Fibroblast of skin of scalp (primary cell): ENCODE measurements around the gene MAGEB2. TPM values are rescaled to one million over a fixed set of nuclear protein-coding genes. Genes with fewer than 3 reads are reported as not detected.
"Not testable (repeated sequence)": the region's sequence is repeated elsewhere in the genome, so short reads cannot be mapped to it uniquely, and the experiment has no call there.

Source experiments
- DNase-seq: peaks from one replicate; pipeline ENCODE4 v3.0.0-alpha.2; 2013
- polyA plus RNA-seq, 2 experiments: library from polyadenylated mRNA; unstranded; fragments of 120-200 nt; gene quantifications; one replicate each; pipeline ENCODE4 v1.2.1, GENCODE V29; 2013; ENCODE audit not compliant: insufficient read length in 2 of 2

The MAGEB2 gene, protein sequence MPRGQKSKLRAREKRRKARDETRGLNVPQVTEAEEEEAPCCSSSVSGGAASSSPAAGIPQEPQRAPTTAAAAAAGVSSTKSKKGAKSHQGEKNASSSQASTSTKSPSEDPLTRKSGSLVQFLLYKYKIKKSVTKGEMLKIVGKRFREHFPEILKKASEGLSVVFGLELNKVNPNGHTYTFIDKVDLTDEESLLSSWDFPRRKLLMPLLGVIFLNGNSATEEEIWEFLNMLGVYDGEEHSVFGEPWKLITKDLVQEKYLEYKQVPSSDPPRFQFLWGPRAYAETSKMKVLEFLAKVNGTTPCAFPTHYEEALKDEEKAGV
- not detected for polyA plus RNA-seq (2013, experiment 1 of 2; ENCODE audit: insufficient read length)
- not detected for polyA plus RNA-seq (2013, experiment 2 of 2; ENCODE audit: insufficient read length)

DNA sequence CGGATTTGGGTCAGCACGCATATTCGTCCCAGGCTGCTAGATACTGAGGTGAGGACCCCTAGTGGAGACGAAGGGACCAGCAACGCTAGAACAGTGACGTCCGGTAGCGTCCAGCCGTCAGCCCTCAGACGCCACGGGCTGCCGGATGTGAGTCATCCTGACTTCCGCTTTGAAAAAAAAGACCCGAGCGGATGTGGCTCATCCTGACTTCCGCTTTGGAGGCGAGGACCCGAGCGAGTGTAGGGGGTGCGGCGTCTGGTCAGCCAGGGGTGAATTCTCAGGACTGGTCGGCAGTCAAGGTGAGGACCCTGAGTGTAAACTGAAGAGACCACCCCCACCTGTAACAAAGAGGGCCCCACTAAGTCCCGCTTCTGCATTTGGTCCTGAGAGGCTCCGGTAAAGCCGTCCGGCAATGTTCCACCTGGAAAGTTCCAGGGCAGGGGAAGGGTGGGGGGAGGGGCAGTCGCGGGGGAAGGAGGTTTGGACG is at the start of gene MAGEB2:
Gene MAGEB2, plus strand, starts transcription at position 207 of the 487 bp plus-strand sequence. CDS start 3,018 bp downstream, outside the sequence.
- DNase-seq = no peak

DNA sequence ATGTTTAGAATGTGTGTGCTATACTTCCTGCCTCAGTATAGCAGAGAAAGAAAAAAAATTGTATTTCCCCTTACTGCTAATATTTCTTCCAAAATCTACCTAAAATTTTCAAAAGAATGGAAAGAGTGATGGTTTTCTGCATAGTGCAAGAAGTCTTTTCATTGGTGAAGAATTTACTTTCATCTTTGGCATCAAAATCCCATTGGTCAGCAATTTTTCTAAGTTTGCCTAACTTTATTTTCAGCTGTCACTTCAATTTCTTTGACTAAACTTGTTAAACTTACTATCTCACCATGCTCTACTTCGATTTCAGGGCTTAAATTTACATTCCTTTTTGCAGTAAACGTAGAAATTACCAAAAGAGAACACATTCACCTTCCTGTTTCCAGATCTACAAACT is 44.5 kb upstream of the MAGEB2 start:
- DNase-seq = no peak

DNA sequence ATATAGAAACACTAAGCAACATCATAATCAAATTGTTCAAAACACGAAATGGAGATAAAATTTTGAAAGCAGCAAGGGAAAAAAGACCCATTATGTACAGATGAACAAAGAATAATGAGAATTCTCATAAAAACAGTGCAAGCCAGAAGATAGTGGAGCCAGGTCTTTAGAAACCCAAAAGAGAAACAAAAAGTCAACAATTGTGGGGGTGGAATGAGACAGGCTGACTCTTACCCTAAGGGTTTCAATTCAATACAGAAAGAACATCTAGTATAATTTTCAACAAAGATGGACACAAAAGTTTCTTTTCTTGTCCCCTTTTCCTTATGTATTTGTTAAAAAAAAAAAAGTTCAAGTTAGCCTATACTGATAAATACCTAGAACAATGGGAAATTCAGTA is 34.0 kb upstream of the MAGEB2 start:
- DNase-seq = no peak

DNA sequence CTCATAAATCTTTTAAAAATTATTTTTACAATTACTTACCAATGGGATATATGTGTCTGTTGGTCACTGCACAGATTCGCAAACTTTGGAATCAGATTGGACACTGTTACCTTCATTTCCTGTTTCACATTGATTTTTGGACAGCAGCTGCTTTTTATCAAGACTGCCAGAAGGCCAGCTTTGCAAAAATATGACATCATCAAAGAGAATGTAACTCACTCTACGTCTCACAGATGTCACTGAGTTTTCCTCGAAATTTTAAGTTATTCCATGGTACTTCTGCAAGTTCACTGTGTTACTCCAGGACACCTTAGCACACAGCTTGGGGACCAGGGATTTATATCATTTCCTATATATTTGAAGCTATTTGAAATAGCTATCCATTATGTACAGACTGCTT is 31.8 kb upstream of the MAGEB2 start:
- no peak for DNase-seq

DNA sequence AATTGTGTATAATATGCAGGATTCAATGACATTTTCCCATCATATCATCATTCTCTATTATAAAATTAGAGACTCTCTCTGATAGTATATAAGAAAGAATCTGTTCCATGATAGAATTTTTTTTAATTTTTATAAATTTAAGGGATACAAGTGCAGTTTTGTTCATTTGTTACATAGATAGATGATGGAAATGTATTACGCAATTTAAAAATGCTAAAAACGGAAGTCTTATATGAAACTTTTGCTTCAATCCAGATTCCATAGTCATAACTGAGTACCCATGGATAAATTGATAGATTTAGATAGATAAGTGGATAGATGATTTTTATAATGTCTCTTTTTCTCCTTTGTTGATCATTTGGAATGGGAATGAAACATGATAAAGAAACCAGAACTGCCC is 24.9 kb upstream of the MAGEB2 start:
- no peak for DNase-seq

DNA sequence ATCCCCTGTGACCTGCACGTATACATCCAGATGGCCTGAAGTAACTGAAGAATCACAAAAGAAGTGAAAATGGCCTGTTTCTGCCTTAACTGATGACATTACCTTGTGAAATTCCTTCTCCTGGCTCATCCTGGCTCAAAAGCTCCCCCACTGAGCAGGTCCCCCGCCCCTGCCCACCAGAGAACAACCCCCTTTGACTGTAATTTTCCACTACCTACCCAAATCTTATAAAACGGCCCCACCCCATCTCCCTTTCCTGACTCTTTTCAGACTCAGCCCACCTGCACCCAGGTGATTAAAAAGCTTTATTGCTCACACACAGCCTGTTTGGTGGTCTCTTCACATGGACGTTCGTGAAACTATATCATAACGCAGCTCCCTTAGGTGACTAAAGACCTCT is 21.5 kb upstream of the MAGEB2 start:
- DNase-seq = not testable (repeated sequence)

DNA sequence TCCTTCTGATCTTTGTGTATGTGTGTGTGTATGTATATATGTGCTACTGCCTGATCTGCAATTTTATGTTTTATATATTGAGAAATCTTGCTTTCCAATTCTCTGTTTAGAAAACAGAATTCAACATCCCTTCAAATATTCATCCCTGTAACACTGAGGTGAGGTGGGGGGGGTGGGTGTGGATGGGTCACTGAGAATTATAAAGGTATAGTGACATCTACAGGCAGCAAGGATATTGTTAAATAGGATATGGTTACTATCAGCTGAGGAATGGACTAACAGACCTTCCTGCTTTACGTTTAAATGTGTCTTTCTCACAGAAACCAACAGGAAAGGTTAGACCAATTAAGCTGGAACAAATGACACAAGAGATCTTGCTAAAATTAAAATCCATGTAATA is 19.0 kb upstream of the MAGEB2 start:
- DNase-seq = peak; percentile 3

DNA sequence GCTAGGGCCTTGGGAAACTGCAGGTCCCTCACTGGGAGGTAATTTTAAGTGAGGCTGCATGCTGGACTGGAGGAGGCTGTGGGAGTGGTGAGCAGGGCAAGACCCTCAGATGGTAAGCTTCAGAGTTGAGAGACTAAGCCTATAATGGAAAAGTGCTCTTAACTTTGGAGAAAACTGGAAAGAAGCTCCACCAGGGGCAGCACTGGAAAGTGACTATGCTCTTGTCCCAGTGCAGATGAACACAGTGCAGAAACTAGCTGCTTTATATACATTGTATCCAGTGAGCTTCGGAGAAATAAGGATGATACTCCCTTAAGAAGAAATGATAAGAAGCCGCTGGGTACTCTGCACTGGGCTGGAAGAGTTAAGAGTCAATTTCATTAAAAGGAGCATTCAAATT is 3.2 kb upstream of the MAGEB2 start:
- no peak for DNase-seq

DNA sequence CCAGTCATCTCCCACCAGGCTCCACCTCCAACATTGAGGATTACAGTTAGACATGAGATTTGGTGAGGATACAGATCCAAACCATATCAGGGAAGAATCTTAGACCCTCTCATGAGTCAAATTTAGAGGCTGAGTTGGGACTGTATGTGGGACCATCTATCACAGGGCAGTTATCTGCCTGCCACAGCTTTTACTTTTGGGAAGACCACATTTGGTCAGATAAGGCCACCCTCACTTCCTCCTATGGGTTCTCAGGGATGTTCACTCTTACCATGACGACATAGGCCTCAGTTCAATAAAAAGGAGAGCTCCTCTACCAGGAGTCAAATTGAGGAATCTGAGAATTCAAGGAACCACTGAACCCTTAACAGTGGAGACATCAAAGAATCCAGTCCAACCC is 2.1 kb downstream of the MAGEB2 start:
- no peak for DNase-seq

DNA sequence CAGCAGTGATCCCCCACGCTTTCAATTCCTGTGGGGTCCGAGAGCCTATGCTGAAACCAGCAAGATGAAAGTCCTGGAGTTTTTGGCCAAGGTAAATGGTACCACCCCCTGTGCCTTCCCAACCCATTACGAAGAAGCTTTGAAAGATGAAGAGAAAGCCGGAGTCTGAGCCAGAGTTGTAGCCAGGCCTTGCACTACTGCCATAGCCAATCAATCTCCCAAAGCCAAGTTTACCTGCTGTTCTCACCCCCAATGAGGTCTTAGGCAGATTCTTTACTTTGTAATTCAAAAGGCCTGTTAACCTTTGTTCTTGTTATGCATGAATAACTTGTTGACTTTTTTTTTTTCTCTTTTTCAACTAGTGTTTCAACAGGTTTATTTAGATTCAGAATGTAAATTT is 4.0 kb downstream of the MAGEB2 start:
- no peak for DNase-seq

DNA sequence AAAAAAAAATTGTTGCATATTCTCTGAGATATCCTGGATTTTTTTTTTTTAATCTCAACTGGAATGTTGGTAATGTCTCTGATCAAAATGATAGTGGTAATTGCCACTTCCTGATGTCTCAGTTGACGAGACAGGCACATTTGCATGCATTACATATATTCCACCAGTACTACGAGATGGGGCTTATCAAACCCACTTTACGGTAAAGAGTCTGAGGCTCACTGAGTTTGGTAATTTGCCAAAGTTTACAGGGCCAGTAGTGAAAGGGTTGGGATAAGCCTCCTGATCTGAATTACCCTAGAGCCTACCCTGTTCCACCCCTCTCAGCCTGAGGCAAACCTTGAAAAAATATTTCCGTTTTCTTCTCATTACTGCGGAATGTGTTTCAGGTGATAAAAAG is 5.3 kb downstream of the MAGEB2 start:
- no peak for DNase-seq

DNA sequence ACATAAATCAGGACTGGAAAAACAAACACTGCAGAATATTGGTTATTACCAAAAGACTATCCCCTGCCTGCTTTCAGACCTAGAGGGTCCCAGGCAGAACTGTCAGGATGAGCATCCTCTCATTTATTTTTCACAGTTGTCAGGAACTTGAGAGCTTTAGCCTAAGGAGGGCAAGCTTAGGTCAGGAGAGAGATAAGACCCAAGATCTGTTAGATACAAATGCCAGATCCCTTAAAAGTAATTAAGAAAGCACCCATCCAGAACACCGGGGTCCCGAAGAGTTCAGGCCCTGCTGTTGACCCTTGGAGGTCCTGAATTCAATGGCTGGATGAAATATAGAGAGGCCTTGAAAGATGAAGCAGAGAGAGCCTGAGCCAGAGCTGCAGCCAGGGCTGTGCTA is 9.2 kb downstream of the MAGEB2 start:
- DNase-seq = no peak

DNA sequence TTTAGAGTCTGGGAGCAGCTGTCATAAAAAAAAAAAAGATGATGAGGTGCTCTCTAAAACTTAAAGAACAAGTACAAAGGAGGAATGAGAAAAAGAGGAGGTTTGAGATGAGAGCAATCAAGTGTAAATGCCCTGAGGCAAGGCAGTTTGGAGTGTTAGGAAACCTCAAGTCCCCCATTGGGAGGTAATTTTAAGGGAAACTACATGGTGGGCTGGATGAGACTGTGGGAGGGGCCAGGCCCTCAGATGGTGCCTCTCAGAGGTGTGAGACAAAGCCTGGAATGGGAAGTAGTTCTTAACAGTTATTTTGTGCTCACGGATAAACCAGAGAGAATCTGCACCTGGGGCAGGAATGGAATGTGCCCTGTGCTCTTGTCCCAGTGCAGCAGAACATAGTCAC is 13.2 kb downstream of the MAGEB2 start:
- no peak for DNase-seq

DNA sequence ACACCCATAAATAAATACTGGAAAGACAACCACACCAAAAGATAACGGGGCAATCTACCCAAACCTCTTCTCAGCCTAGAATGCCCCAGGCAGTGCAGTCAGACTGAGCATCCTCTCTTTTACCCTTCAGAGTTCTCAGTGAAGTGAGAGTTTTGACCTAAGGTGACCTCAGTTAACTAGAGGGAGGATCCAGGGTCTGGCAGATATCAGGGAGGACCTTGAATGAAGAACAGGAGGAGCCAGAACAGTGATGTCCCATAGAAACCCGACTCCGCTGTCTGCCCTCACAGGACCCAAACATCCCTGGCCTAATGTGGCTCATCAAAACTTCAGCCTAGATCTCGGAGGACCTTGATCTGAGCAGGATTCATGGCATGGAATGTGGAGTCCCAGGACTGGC is 15.0 kb downstream of the MAGEB2 start, which contains the start of gene MAGEB3:
Gene MAGEB3, plus strand, starts transcription at position 263 of the 400 bp plus-strand sequence. CDS start 5,268 bp downstream, outside the sequence.
- no peak for DNase-seq

DNA sequence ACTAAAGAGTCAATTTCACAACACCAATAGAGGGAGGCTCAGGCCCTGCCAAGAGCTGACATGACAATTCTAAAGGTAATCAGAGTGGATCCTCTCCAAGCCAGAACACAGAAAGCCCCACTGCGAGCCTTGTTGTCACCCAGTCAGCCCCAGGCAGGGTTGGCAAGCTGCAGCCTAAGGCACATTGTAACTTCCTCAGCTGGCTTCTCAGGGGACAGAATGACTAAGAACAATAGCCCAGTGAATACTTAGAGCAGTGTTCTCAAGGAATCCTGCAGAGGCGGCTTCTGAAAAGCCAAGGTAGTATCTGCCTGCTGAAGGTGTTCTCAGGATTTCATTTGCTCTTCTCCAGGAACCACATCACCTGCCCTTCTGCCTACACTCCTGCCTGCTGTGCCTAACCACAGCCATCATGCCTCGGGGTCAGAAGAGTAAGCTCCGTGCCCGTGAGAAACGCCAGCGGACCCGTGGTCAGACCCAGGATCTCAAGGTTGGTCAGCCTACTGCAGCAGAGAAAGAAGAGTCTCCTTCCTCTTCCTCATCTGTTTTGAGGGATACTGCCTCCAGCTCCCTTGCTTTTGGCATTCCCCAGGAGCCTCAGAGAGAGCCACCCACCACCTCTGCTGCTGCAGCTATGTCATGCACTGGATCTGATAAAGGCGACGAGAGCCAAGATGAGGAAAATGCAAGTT is 26.5 kb downstream of the MAGEB2 start, which contains the start of gene MAGEB4:
Gene MAGEB4, plus strand, starts transcription at position 277 of the 692 bp plus-strand sequence. Its CDS starts 136 bp downstream, at position 413.
- no peak for DNase-seq

DNA sequence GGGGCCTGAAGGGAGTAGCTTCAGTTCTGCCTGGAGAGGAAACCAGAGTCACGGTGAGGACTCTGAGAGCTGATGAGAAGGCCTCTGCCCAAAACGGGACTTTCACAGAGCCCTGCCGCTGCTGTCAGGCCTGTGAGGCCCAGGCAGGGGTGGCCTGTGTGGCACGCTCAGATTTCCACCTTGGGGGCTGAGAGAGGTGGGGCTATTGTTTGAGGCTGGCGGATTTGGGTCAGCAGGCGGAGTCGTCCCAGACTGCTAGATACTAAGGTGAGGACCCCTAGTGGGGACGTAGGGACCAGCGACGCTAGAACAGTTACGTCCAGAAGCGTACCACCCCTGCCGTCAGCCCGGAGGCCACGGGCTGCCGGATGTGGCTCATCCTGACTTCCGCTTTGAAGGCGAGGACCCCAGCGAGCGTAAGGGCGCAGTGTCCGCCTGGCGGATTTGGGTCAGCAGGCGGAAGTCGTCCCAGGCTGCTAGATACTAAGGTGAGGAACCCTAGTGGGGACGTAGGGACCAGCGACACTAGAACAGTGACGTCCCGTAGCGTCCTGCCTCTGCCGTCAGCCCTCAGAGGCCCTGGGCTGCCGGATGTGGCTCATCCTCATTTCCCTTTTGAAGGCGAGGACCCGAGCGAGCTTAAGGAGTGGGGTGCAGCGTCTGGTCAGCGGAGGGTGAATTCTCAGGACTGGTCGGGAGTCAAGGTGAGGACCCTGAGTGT is 31.6 kb downstream of the MAGEB2 start, which contains the start of gene MAGEB1:
Gene MAGEB1, plus strand, starts transcription at position 378 of the 721 bp plus-strand sequence. CDS start 3,348 bp downstream, outside the sequence.
- DNase-seq = no peak

DNA sequence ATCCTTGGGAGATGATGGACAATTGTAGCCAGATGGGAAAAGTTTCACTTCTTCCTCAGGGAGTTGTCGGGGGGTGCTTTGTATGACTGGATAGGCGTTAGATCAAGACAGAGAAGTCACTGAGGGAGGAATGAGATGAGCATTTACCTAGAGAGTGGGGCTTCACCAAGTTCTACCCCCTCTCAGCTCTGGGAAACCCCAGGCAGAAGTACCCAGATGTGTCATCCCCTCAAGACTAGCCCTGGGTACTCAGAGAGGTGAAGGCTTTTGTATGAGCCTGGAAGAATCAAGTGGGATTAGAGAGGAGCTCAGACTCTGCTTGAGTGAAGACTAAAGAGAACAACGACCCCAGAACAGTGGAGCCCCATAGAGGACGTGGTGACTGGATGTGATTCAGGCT is 33.5 kb downstream of the MAGEB2 start:
- no peak for DNase-seq

DNA sequence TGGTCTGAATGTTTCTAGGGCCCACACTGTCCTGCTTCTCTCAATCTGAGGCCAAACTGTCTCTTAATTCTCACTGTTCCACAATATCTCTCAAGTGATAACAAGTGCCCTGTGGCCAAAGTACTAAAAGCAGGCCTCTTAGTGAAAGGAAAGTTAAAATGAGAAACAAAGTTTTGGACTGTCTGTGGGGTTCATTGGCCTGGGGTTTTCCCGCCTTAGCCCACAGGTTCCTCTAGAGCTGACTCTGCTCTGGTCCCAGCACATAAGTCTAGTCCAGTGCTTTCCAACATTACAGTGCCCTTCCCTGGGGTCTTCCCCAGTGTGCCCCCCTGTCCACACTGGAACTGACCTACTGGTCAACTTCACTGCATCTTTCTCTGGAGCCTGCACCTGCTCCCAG is 37.9 kb downstream of the MAGEB2 start:
- DNase-seq = no peak

DNA sequence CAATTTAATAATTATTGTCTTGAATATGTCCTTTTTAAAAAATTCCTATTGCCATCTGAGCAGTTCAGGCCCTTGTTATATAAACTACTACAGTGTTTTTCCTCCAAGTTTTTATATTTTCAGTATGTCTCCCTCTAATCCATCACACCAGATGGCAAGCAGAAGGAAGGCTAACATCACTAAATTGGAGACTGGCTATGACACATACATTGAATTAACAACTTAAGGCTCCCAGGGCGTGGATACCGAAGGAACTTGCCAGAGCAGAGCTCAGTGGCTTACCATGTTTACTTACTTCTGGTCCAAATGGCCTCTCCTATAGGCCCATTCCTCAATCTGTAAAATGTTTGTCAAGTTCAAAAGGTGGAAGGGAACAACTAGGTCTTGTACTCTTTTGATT is 44.6 kb downstream of the MAGEB2 start:
- DNase-seq = no peak

DNA sequence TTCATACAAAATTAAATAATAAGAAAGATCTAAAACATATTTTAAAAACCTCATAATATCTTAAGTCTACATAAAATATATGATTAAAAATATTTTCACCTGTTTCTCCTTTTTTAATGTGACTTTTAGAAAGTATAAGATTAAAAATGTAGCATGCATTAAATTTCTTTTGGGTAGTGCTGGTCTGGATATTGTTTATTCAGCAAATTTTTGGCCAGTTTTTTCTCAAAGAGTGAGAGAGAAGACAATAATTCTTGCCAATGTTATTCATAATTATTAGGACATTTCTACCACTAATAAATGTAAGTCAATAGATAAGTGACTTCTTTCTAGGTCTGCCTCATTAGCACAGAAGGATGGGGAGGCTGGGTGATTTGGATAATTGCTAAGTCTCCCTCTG is 45.6 kb downstream of the MAGEB2 start:
- no peak for DNase-seq

DNA sequence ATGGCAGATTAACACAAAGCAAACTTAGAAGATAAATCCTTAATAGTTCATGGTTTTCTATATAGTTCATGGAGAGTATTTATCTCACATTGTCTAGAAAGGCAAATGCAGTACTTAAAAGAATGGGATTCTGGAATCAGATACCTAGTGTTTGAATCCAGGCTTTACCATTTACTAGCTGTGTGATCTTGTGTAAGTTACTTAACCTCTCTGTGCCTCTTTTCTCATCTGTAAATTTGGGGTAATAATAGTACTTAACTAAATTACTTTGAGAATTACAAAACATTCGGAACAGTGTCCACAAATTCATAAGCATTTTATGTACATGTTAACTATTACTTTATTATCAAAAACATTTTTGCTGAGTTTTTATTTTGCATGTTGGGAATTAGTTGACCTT is 47.4 kb downstream of the MAGEB2 start:
- DNase-seq = no peak
